ENCODE results near the gene SUN1.

The SUN1 gene

GRCh38 chr7:815284-816216 is 16.7 kb upstream of the SUN1 start (continued):
- no peak for TF ChIP-seq TSHZ1 (tag by site-specific recombination; IDR thresholded peaks at IDR 0.05; ENCODE audit: borderline replicate concordance)
- no peak for TF ChIP-seq ZNF184 (tag by site-specific recombination; IDR thresholded peaks at IDR 0.05)
- no peak for TF ChIP-seq ZNF433 (tag by site-specific recombination; IDR thresholded peaks at IDR 0.05; ENCODE audit: low read depth)
- TF ChIP-seq ZNF148 (tag by site-specific recombination; IDR thresholded peaks at IDR 0.05; ENCODE audit: borderline replicate concordance), result no peak
- TF ChIP-seq ZNF140 (tag by site-specific recombination; IDR thresholded peaks at IDR 0.05), result no peak
- TF ChIP-seq ZNF670 (tag by site-specific recombination; IDR thresholded peaks at IDR 0.05; ENCODE audit: low read depth), result no peak
- no peak for TF ChIP-seq ZFP69B (tag by site-specific recombination; IDR thresholded peaks at IDR 0.05)
- no peak for TF ChIP-seq ZNF626 (tag by site-specific recombination; IDR thresholded peaks at IDR 0.05)
- no peak for TF ChIP-seq ZNF514 (tag by site-specific recombination; IDR thresholded peaks at IDR 0.05)
- TF ChIP-seq ZNF792 (tag by site-specific recombination; IDR thresholded peaks at IDR 0.05), result no peak
- no peak for TF ChIP-seq ELK4 (IDR thresholded peaks at IDR 0.05; ENCODE audit: borderline replicate concordance, low read depth, low read length)
- TF ChIP-seq ZNF701 (tag by site-specific recombination; IDR thresholded peaks at IDR 0.05), result no peak
- no peak for TF ChIP-seq BCL6B (tag by site-specific recombination; IDR thresholded peaks at IDR 0.05)
- TF ChIP-seq HOXC10 (CRISPR knock-in tag; IDR thresholded peaks at IDR 0.05), result no peak
- no peak for TF ChIP-seq REST (tag by site-specific recombination; IDR thresholded peaks at IDR 0.05)
- TF ChIP-seq ZNF16 (tag by site-specific recombination; IDR thresholded peaks at IDR 0.05; ENCODE audit: low read depth), result no peak
- no peak for TF ChIP-seq KLF10 (tag by site-specific recombination; IDR thresholded peaks at IDR 0.05)
- 0 out of 2 replicates have a peak, but pooled peaks have one; percentile 15 for TF ChIP-seq ZXDB (tag by site-specific recombination; IDR thresholded peaks at IDR 0.05)
- TF ChIP-seq ZSCAN30 (tag by site-specific recombination; IDR thresholded peaks at IDR 0.05), result no peak
- TF ChIP-seq EGR2 (tag by site-specific recombination; IDR thresholded peaks at IDR 0.05; ENCODE audit: low read depth), result no peak
- no peak for TF ChIP-seq ZNF76 (tag by site-specific recombination; IDR thresholded peaks at IDR 0.05; ENCODE audit: borderline replicate concordance, low read depth)
- no peak for TF ChIP-seq HOXD13 (CRISPR knock-in tag; IDR thresholded peaks at IDR 0.05; ENCODE audit: borderline replicate concordance)
- no peak for TF ChIP-seq ZNF121 (tag by site-specific recombination; IDR thresholded peaks at IDR 0.05)
- TF ChIP-seq ZNF112 (tag by site-specific recombination; IDR thresholded peaks at IDR 0.05), result no peak
- TF ChIP-seq GLI2 (tag by site-specific recombination; IDR thresholded peaks at IDR 0.05; ENCODE audit: borderline replicate concordance, low read depth), result no peak
- no peak for TF ChIP-seq OSR2 (tag by site-specific recombination; IDR thresholded peaks at IDR 0.05)

All from HEK293 (cell line).